GM12878 (cell line): ENCODE measurements around the gene HIC1. TPM values are rescaled to one million over a fixed set of nuclear protein-coding genes. Genes with fewer than 3 reads are reported as not detected.
A peak's percentile ranks its signal among the peaks of the same experiment; 100 is the strongest.

ENCODE experiments used
- ATAC-seq: fragments of 200-7000 bp; cut with Tn5 transposase; 3 replicates; pipeline ENCODE4 v1.9.1; 2020; ENCODE audit warnings: mild to moderate bottlenecking, moderate library complexity
- BruUV-seq: library from RNA; stranded (reverse); fragments of 400-500 nt; replicated peaks from 2 replicates; lab custom pipeline; 2021; lab: Mats Ljungman, UMichigan
- CTCF ChIA-PET: fragments of 300-600 bp; sonication (Branson Sonifier 250); formaldehyde crosslinking; extraction: SDS; loops from one replicate; lab custom pipeline; 2021; ENCODE audit warnings: inconsistent platforms; lab: Yijun Ruan, JAX
- POLR2A ChIA-PET: fragments of 350-600 bp; formaldehyde crosslinking; extraction: SDS; loops from one replicate; lab custom pipeline; 2021; ENCODE audit warnings: inconsistent platforms; lab: Charles Lee
- RAD21 ChIA-PET: fragments of 300-600 bp; sonication (Branson Sonifier 250); formaldehyde crosslinking; loops from one replicate; lab custom pipeline; 2023; ENCODE audit warnings: antibody characterized with exemption; ENCODE audit not compliant: unreplicated experiment; lab: Charles Lee
- SMC1A ChIA-PET: fragments of 300-600 bp; sonication (Branson Sonifier 250); formaldehyde crosslinking; loops from one replicate; lab custom pipeline; 2023; ENCODE audit not compliant: unreplicated experiment, uncharacterized antibody; lab: Charles Lee
- DNase-seq: peaks from one replicate; pipeline ENCODE4 v3.0.0-alpha.2; 2011; ENCODE audit warnings: low read depth, low spot score
- FAIRE-seq: peaks from 3 replicates; lab custom pipeline; 2011; peaks lifted over from hg19 to GRCh38; lab: Jason Lieb, UNC
- H2AFZ ChIP-seq: 2 replicates; pipeline ENCODE4 v1.6.0; 2011; ENCODE audit warnings: low read depth, low read length, control low read depth; ENCODE audit not compliant: control insufficient read depth
- H3K27ac ChIP-seq: 2 replicates; pipeline ENCODE4 v1.5.1; 2011; ENCODE audit warnings: control low read depth; ENCODE audit not compliant: control insufficient read depth, insufficient read depth
- H3K27me3 ChIP-seq, 2 experiments: replicated peaks in 1 of 2; 2 replicates each; pipeline versions ENCODE4 v1.6.0 to v1.6.1; 2011; ENCODE audit warnings: low read length in 1 of 2; ENCODE audit not compliant: control insufficient read depth in 2 of 2, insufficient read depth in 2 of 2
- H3K36me3 ChIP-seq, 2 experiments: 2 replicates each; pipeline ENCODE4 v1.5.1; 2011; ENCODE audit warnings: low read length in 1 of 2; ENCODE audit not compliant: control insufficient read depth in 2 of 2, insufficient read depth in 2 of 2
- H3K4me1 ChIP-seq: 2 replicates; pipeline ENCODE4 v1.6.1; 2011; ENCODE audit warnings: mild to moderate bottlenecking, low read length, moderate library complexity, mixed read lengths; ENCODE audit not compliant: control insufficient read depth, insufficient read depth
- H3K4me2 ChIP-seq: 2 replicates; pipeline ENCODE4 v1.6.0; 2011; ENCODE audit warnings: control low read depth; ENCODE audit not compliant: control insufficient read depth, insufficient read depth
- H3K4me3 ChIP-seq: fragments of 200-600 bp; sonication (generic); 2 replicates; pipeline ENCODE4 v1.5.1; 2016
- H3K79me2 ChIP-seq: 2 replicates; pipeline ENCODE4 v1.6.0; 2011; ENCODE audit warnings: low read length; ENCODE audit not compliant: control insufficient read depth, insufficient read depth
- H3K9ac ChIP-seq: 2 replicates; pipeline ENCODE4 v1.8.0; 2011; ENCODE audit warnings: low read length, control low read depth, mixed read lengths; ENCODE audit not compliant: control insufficient read depth, insufficient read depth
- H3K9me3 ChIP-seq: replicated peaks from 3 replicates; pipeline ENCODE4 v1.5.1; 2011; ENCODE audit warnings: mild to moderate bottlenecking, low read length; ENCODE audit not compliant: control insufficient read depth, insufficient read depth
- H4K20me1 ChIP-seq: 2 replicates; pipeline ENCODE4 v1.6.0; 2011; ENCODE audit not compliant: control insufficient read depth, insufficient read depth
- CEBPB ChIP-seq, 2 experiments: fragments of 150-350 bp in 1 of 2; IDR thresholded peaks; 2 replicates each; pipeline ENCODE4 v1.6.1; 2012 to 2014; ENCODE audit warnings: low read depth in 2 of 2, low read length in 2 of 2, borderline replicate concordance in 1 of 2, inconsistent platforms in 1 of 2
- EED ChIP-seq: sonication (generic); IDR thresholded peaks from 2 replicates; pipeline ENCODE4 v1.6.1; 2016; ENCODE audit warnings: antibody characterized with exemption, low read depth
- KDM1A ChIP-seq: fragments of 200-600 bp; sonication (generic); IDR thresholded peaks from 2 replicates; pipeline ENCODE4 v1.6.1; 2016; ENCODE audit warnings: borderline replicate concordance
- MEF2B ChIP-seq: fragments of 450-650 bp; IDR thresholded peaks from 2 replicates; pipeline ENCODE4 v1.6.1; 2018; ENCODE audit warnings: mild to moderate bottlenecking, moderate library complexity; ENCODE audit not compliant: partially characterized antibody, poor library complexity, severe bottlenecking
- NFYB ChIP-seq: IDR thresholded peaks from 2 replicates; pipeline ENCODE4 v1.6.1; 2011; ENCODE audit warnings: low read depth, mild to moderate bottlenecking, low read length, improper control_type of control experiment, moderate library complexity; ENCODE audit not compliant: insufficient read depth
- PAX5 ChIP-seq: IDR thresholded peaks from 2 replicates; pipeline ENCODE4 v1.6.1; 2011; ENCODE audit warnings: low read depth, low read length, borderline replicate concordance
- WRNIP1 ChIP-seq: IDR thresholded peaks from 2 replicates; pipeline ENCODE4 v1.6.1; 2011; ENCODE audit warnings: low read depth, low read length, improper control_type of control experiment, borderline replicate concordance
- WGBS: methylation state at CpG from one replicate; pipeline ENCODE4 v1.1.6; 2016; ENCODE audit warnings: low lambda C conversion rate; ENCODE audit not compliant: insufficient replicate concordance, insufficient coverage; ENCODE audit errors: missing lambda C conversion rate; 5-methylcytosine and 5-hydroxymethylcytosine counted together
- in situ Hi-C: fragments of 300-500 bp; cut with MboI; formaldehyde crosslinking; loops from 9 replicates; pipeline ENCODE4 v1.14.3; 2018; ENCODE audit warnings: mixed read lengths
- intact Hi-C: fragments of 100-400 bp; cut with micrococcal nuclease; formaldehyde crosslinking; loops from one replicate; pipeline ENCODE4 v1.14.2; 2022; ENCODE audit not compliant: unreplicated experiment
- polyA plus RNA-seq, 11 experiments: library from polyadenylated mRNA; depleted of rRNA in 4 of 11; unstranded in 6 of 11; stranded (reverse) in 5 of 11; fragments of >200 nt; fragmentation: Nextera tagmentation in 4 of 11; fragmentation: Illumina TruSeq in 1 of 11; extraction: Ambion mirVana in 4 of 11; extraction: Trizol in 1 of 11; gene quantifications; 1 replicate in 1 of 11; 2 replicates in 10 of 11; pipeline versions ENCODE4 v1.2.1 to v1.2.3, GENCODE V29; 2011 to 2016; ENCODE audit warnings: inconsistent platforms in 2 of 11, missing spikeins in 2 of 11, low read depth in 1 of 11
- total RNA-seq, 4 experiments: library from RNA; depleted of rRNA in 3 of 4; stranded (reverse); fragments of >200 nt in 3 of 4; fragmentation: Illumina TruSeq in 1 of 4; extraction: Trizol in 1 of 4; gene quantifications; 2 replicates each; pipeline versions ENCODE4 v1.2.1 to v1.2.3, GENCODE V29; 2013 to 2021
- TF ChIP-seq, protein P1 (sequence below): IDR thresholded peaks from 2 replicates; pipeline ENCODE4 v1.6.1; 2011; ENCODE audit warnings: mild to moderate bottlenecking, low read depth, low read length, moderate library complexity; ENCODE audit not compliant: insufficient replicate concordance
- TF ChIP-seq, protein P2 (sequence below): fragments of 450-650 bp; IDR thresholded peaks from 2 replicates; pipeline ENCODE4 v1.6.1; 2016; ENCODE audit warnings: mild to moderate bottlenecking
- TF ChIP-seq, protein P3 (sequence below): fragments of 450-650 bp; IDR thresholded peaks from 2 replicates; pipeline ENCODE4 v1.6.1; 2016; ENCODE audit warnings: mild to moderate bottlenecking, moderate library complexity, borderline replicate concordance
- TF ChIP-seq, protein P4 (sequence below): fragments of 450-650 bp; IDR thresholded peaks from 2 replicates; pipeline ENCODE4 v1.6.1; 2017; ENCODE audit warnings: low read depth, mild to moderate bottlenecking, moderate library complexity

HIC1 gene
- total and polyA plus RNA-seq, 10 of the 15 experiments (the other 5 are each of a cell fraction or from before 2014, with no cell fraction given): 0.11 to 61.1 (median 4.9) TPM

DNA sequence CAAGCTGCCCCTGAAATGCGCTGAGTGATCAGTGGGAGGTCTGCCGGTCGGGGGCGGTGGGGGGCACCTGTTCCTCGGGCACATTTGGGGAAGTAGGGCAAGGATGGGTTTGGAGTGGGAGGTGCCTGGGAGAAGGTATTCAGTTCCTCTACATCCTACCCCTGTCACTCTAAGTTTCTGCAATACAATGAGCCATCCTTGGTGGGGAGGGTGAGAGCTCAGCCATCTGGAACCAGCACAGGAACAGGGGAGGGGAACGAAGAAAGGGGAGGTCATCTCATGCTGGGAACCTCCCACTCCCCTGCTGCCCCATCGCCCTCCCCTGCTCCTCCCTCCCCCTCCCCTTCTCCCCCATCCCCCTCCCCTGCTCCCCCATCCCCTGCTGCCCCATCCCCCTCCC is 20.7 kb upstream of the HIC1 start:
- Histone ChIP-seq H3K36me3 (peaks cover 5 to 7% of the 10 kb centered on the region in 2 experiments; a peak in 3 of 4 replicates), H3K4me3 (no peak overlapping the region), H3K9me3 (no peaks in the 10 kb centered on the region), H3K27ac (no peak overlapping the region), H2AFZ (no peak overlapping the region), H4K20me1 (no peaks in the 10 kb centered on the region), H3K79me2 (peaks cover 10% of the 10 kb centered on the region), H3K4me2 (no peak overlapping the region), H3K4me1 (peaks cover 11% of the 10 kb centered on the region; the same call in 1 of the 2 replicates), H3K9ac (no peak overlapping the region), H3K27me3 (no peaks in the 10 kb centered on the region)
- SMC1A ChIA-PET: no interaction called here
- in situ Hi-C loops (no loop called here), intact Hi-C loops (no loop called here)
- CTCF ChIA-PET: interaction anchor here (1.0 kb wide), 1 partner anchor 124 kb away, joined by 3 read pairs; no protein-coding TSS in a partner anchor
- POLR2A ChIA-PET: interaction anchor here (0.6 kb wide), 1 partner anchor 188 kb away, joined by 5 read pairs; no protein-coding TSS in a partner anchor
- FAIRE-seq (peak; percentile 84), ATAC-seq (peak; percentile 11; the same call in 1 of the 3 replicates), DNase-seq (no peak)
- BruUV-seq: no TSS peak
- WGBS: 64% methylated on average over 7 of the region's 7 CpGs
- RAD21 ChIA-PET: interaction anchor here (0.6 to 1.7 kb wide), 2 partner anchors 20 to 189 kb away, joined by 3 read pairs; no protein-coding TSS in a partner anchor
- TF ChIP-seq, protein P1, sequence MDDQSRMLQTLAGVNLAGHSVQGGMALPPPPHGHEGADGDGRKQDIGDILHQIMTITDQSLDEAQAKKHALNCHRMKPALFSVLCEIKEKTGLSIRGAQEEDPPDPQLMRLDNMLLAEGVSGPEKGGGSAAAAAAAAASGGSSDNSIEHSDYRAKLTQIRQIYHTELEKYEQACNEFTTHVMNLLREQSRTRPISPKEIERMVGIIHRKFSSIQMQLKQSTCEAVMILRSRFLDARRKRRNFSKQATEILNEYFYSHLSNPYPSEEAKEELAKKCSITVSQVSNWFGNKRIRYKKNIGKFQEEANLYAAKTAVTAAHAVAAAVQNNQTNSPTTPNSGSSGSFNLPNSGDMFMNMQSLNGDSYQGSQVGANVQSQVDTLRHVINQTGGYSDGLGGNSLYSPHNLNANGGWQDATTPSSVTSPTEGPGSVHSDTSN: peak; percentile 65
- TF ChIP-seq, protein P2, sequence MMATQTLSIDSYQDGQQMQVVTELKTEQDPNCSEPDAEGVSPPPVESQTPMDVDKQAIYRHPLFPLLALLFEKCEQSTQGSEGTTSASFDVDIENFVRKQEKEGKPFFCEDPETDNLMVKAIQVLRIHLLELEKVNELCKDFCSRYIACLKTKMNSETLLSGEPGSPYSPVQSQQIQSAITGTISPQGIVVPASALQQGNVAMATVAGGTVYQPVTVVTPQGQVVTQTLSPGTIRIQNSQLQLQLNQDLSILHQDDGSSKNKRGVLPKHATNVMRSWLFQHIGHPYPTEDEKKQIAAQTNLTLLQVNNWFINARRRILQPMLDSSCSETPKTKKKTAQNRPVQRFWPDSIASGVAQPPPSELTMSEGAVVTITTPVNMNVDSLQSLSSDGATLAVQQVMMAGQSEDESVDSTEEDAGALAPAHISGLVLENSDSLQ: peak; percentile 87
- TF ChIP-seq CEBPB (IDR thresholded peaks at IDR 0.05; ENCODE audit: borderline replicate concordance in 1 of 2, low read depth in 2 of 2, low read length in 2 of 2) (no peak), MEF2B (no peak), PAX5 (peak; percentile 93), KDM1A (no peak), EED (no peak), WRNIP1 (no peak), NFYB (no peak)
- TF ChIP-seq, protein P3, sequence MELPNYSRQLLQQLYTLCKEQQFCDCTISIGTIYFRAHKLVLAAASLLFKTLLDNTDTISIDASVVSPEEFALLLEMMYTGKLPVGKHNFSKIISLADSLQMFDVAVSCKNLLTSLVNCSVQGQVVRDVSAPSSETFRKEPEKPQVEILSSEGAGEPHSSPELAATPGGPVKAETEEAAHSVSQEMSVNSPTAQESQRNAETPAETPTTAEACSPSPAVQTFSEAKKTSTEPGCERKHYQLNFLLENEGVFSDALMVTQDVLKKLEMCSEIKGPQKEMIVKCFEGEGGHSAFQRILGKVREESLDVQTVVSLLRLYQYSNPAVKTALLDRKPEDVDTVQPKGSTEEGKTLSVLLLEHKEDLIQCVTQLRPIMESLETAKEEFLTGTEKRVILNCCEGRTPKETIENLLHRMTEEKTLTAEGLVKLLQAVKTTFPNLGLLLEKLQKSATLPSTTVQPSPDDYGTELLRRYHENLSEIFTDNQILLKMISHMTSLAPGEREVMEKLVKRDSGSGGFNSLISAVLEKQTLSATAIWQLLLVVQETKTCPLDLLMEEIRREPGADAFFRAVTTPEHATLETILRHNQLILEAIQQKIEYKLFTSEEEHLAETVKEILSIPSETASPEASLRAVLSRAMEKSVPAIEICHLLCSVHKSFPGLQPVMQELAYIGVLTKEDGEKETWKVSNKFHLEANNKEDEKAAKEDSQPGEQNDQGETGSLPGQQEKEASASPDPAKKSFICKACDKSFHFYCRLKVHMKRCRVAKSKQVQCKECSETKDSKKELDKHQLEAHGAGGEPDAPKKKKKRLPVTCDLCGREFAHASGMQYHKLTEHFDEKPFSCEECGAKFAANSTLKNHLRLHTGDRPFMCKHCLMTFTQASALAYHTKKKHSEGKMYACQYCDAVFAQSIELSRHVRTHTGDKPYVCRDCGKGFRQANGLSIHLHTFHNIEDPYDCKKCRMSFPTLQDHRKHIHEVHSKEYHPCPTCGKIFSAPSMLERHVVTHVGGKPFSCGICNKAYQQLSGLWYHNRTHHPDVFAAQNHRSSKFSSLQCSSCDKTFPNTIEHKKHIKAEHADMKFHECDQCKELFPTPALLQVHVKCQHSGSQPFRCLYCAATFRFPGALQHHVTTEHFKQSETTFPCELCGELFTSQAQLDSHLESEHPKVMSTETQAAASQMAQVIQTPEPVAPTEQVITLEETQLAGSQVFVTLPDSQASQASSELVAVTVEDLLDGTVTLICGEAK: no peak
- TF ChIP-seq, protein P4, sequence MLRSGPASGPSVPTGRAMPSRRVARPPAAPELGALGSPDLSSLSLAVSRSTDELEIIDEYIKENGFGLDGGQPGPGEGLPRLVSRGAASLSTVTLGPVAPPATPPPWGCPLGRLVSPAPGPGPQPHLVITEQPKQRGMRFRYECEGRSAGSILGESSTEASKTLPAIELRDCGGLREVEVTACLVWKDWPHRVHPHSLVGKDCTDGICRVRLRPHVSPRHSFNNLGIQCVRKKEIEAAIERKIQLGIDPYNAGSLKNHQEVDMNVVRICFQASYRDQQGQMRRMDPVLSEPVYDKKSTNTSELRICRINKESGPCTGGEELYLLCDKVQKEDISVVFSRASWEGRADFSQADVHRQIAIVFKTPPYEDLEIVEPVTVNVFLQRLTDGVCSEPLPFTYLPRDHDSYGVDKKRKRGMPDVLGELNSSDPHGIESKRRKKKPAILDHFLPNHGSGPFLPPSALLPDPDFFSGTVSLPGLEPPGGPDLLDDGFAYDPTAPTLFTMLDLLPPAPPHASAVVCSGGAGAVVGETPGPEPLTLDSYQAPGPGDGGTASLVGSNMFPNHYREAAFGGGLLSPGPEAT: no peak
